Bone marrow (tissue), 2 donors: ENCODE data around the gene KCNE4.
"Not testable (repeated sequence)": the region's sequence is repeated elsewhere in the genome, so short reads cannot be mapped to it uniquely, and the experiment has no call there.

Source experiments
- DNase-seq, 2 donors: peaks; one replicate each; lab custom pipeline; 2025; lab: John Stamatoyannopoulos, UW

The KCNE4 gene

GRCh38 chr2:223058952-223059716 is 7.1 kb downstream of the KCNE4 start:
- DNase-seq = no peak

DNA sequence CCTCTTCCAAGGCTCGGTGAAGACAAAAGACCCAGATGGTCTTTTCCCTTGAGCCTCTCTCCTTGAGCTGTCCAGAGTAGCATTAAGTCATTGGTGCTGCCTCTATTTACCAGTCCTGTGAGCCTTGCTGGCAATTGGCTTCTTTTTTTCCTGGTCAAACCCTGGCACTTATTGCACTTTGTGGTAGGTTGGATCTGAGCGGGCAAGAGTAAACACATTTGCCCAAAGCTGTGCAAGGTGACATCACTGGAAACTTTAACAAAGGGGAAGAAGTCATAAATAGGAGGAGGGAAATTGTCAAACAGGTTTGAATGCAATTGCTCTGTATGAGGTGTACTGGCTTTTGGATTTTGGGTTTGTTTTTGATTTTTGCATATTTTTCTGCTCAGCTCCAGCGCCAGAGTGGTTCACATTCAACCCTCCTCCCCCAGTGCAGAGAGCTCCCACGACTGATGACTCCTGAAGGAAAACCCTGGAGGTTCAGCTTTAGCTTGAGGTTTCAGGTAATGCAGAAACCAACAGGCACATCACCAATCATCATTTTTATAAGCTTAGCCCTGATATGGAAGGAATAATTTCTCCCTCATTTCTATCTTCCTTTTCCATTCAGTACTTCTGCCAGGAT is 8.3 kb downstream of the KCNE4 start:
- no peak for DNase-seq

- no peak for DNase-seq
Measured at GRCh38 chr2:223062396-223062795, 10.4 kb downstream of the KCNE4 start.

DNA sequence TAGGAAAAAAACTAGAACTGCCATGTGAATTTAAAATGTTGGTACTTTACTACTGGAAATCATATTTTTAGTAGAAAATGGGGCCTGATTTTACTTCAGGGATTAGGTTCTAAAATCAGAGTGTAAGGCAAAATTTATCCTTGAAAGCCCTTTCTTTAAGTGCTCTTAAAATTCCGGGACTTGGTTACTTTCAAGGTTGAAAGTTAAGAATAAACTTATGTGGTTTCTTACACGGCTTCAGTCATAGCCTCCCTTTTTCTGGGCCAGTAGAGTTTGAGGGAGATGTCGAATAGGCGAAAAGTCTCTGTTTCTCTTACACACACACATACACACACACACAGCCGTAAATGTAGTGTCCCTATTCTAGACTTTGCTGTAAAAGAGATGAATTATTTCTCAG is 13.1 kb downstream of the KCNE4 start:
- no peak for DNase-seq

- no peak for DNase-seq
Measured at GRCh38 chr2:223066721-223067120, 14.7 kb downstream of the KCNE4 start.

DNA sequence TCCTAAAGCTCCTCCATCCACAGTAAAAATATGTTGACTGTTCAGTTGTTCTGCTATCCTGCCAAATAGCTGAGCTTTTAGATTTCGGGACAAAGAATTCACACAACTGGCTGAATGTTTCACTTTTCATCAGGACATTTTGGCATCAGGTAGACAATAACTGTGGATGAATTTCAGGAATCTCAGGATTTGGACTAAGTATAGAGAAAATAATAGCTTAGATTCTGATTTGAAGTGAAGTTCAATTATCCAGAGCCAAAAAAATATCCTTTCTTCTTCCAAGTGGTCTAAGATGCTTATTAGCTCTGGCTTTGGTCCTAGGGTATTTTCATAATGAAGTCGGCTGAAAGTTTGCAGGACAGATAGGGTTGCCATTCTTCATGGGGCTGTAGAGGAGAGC is 16.1 kb downstream of the KCNE4 start:
- DNase-seq = no peak

- no peak for DNase-seq
Measured at GRCh38 chr2:223069465-223069864, 17.5 kb downstream of the KCNE4 start.

- no peak for DNase-seq
Measured at GRCh38 chr2:223069988-223070387, 18.0 kb downstream of the KCNE4 start.

- no peak for DNase-seq
Measured at GRCh38 chr2:223071139-223071538, 19.1 kb downstream of the KCNE4 start.

- no peak for DNase-seq
Measured at GRCh38 chr2:223072826-223073225, 20.8 kb downstream of the KCNE4 start.

- no peak for DNase-seq
Measured at GRCh38 chr2:223075301-223076270, 23.6 kb downstream of the KCNE4 start.

DNA sequence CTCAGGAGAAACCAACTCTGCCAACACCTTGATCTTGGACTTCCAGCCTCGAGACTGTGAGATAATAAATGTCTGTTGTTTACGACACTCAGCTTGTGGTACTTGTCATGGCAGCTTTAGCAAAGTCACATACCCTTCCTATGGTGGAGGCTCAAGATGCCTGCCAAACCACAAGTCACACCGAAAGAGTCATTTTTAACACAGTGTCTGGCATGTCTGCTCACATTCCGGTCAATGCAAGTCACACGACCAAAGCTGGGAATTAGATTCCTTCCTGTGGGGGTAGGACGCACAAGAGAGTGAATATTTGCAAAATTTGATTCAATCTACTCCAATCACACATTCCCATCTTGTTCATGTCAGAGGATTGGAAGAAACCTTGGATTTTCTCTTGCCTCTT is 24.6 kb downstream of the KCNE4 start:
- no peak for DNase-seq

GRCh38 chr2:223078482-223078881 is 26.5 kb downstream of the KCNE4 start:
- no peak for DNase-seq

GRCh38 chr2:223079378-223079777 is 27.4 kb downstream of the KCNE4 start:
- no peak for DNase-seq

GRCh38 chr2:223079925-223080324 is 27.9 kb downstream of the KCNE4 start:
- DNase-seq = no peak

- DNase-seq = not testable (repeated sequence)
Measured at GRCh38 chr2:223080790-223081360, 28.9 kb downstream of the KCNE4 start.

GRCh38 chr2:223081789-223082188 is 29.8 kb downstream of the KCNE4 start:
- DNase-seq = no peak

DNA sequence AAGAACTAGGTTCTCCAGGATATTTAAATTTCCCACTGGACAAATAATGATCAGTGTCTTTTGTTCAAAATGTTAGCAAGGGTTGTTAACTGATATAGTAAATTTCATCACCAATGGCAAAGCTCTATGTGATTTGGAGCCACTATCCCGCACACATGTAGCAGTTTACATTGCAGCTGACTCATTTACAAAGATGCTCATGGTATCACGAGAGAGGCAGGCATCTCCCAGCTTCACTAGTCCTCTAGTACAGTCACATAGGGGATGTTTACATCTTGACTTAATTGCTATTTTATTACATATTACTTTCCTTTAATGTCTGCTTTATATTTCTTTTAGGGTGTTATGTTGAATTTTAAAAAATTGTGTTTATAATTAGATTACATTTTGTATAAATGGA is 30.7 kb downstream of the KCNE4 start:
- no peak for DNase-seq

DNA sequence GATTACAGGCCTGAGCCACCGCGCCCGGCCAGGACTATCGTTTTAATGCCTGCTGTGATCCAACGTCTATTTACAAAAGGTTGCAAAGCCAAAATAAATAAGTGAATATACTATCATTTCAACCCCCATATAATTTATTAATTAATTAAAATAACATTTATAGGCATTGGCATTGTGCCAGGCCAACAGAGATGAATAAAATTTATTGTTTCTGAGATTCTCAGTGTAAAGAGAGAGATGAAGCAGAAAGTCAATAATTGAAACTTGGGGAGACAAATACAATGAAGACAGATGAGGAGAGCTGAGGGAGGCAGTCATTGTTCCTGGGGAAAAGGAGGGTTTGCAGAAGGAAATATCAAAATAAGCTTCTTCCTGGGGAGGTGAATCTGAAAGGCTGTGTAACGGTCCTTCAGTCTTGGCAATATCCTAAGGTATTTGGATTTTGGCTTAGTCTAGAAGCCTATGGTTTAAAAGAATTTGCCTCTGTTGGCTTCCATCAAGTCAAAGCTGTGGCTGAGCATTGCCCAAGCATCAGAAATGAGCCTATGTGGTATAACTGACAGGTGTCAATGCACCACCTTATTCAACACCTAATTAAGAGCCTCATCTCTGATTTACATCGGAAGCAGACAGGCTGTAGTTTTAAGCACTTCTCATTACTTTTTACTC is 31.5 kb downstream of the KCNE4 start:
- DNase-seq = no peak

- DNase-seq = no peak
Measured at GRCh38 chr2:223084873-223085272, 32.9 kb downstream of the KCNE4 start.

- DNase-seq = no peak
Measured at GRCh38 chr2:223086370-223086981, 34.5 kb downstream of the KCNE4 start.
